Activated CD8-positive, alpha-beta memory T cell treated with anti-CD3 and anti-CD28 coated beads, Interleukin-2, amount 50 U/mL, for 48 hours (primary cell): Measurements from ENCODE around the gene ICAM2.
"Not testable (repeated sequence)": the region's sequence is repeated elsewhere in the genome, so short reads cannot be mapped to it uniquely, and the experiment has no call there.

ENCODE experiments used
- DNase-seq: peaks from one replicate; pipeline ENCODE4 v3.0.0-alpha.2; 2020

Gene ICAM2

DNA sequence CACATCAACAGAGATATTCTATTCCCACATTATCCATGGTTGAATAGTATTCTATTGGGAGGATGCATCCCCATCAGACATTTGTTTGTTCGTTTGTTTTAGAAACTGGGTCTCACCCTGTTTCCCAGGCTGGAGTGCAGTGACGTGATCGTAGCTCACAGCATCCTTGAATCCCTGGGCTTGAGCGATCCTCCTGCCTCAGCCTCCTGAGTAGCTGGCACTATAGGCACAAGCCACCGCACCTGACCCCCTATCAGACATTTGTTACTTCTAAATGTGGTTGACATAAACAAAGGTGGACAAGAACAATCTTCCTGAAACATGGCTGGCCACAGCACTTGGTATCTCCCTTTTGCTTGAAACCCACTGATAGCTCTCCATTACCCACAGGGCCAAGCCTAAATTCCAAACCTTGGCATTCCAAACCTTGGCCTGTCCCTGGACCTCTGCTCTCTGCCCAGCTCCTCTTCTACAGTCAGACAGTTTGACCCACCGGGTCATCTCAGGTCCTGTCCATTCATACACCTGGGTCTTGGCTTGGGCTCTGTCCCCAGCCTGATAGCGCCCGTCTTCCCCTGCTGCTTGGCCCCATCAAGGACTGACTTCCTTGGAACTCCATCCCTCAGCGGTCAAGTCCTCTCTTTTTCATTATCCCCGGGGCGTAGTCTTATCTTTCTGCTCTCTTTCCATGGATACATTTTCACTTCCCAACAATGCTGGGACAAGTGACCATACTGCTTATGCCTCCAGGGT is 23.8 kb downstream of the ICAM2 start:
- no peak for DNase-seq

DNA sequence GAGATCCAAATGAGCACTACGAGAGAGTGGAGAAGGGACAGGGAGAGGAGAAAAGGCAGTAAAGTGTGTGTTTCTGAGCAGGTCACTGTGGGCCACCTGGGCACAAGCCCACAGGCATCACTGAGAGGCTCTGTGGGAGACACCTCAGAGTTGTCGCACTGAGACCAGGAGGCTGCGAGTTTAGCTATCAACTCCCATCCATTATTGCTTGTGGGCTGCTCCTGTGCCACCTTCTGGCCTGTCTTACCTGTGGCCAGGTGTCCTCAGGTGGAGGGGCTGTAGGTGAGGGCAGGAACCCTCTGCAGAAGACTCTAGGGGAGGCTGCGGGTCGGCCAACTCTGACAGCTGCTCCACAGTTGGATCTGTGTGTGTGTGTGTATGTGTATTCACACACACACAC is 24.8 kb downstream of the ICAM2 start:
- DNase-seq: no peak

DNA sequence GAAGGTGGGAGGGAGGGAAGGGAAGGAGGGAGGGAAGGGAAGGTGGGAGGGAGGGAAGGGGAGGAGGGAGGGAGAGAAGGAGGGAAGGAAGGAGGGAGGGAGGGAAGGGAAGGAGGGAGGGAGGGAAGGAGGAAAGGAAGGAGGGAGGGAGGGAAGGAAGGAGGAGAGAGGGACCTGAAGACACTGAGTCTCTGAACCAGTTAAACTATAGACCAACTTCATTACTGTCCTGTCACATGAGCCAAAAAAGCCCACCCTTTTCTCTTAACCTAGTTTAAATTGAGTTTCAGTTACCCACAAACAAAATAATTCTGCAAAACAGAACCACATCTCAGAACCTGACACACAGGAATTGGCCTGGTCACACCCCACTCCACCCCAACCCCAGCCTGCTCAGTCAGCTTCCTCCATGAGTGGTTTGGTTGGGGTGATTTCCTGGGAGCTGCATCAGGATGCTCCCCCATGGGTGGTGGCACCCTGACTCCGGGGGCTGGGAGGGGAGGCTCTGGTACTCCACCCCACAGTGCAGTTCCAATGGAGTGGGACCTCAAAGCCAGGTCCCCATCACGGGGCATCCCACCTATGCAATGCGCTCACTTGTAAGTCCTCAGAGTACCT is 27.0 kb downstream of the ICAM2 start:
- DNase-seq: no peak

DNA sequence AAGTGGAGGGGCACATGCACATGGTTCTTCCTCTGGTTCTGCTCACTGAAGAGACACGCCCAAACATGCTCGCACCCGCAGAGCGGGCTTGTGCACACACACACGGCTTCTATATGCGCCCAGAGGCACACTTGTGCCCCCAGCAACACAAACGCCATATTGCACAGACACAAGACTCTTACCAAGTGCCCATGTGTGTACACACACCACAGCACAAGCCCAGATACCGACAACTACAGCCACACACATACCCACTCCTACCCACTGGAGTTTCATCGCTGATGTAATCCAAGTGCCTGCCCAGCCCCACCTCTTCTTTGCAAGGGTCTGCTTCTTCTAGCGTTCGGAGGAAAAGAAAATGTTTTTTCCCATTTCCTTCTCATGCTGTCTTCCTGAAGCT is 28.8 kb downstream of the ICAM2 start:
- DNase-seq: no peak

DNA sequence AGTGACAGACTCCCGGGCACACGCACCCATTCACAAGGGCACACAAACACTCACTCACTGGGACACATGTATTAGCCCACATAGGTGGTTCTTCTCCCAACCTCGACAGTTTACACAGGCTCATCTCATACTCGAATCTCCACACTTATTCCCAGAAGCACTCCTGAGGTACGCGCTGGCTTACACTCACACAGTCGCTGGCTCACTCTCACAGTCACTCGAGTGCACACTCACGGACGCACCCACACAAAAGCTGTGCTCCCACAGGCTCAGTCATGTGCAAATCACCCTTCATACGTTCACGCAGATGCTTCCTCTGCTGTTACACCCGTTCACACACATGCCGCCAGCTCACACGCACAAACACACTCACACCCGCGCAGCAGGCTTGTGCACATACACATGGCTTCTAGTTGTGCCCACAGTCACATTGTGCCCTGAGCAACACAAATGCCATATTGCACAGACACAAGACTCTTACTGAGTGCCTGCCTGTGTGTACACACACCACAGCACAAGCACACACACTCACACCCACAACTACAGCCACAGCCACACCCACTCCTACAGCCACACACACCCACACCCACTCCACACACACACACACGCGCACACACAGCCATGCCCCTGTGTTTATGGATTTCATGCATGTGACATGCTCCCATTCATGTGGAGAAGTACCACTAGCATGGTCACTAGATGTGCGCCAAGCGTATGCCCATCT is 30.6 kb downstream of the ICAM2 start:
- DNase-seq: no peak

DNA sequence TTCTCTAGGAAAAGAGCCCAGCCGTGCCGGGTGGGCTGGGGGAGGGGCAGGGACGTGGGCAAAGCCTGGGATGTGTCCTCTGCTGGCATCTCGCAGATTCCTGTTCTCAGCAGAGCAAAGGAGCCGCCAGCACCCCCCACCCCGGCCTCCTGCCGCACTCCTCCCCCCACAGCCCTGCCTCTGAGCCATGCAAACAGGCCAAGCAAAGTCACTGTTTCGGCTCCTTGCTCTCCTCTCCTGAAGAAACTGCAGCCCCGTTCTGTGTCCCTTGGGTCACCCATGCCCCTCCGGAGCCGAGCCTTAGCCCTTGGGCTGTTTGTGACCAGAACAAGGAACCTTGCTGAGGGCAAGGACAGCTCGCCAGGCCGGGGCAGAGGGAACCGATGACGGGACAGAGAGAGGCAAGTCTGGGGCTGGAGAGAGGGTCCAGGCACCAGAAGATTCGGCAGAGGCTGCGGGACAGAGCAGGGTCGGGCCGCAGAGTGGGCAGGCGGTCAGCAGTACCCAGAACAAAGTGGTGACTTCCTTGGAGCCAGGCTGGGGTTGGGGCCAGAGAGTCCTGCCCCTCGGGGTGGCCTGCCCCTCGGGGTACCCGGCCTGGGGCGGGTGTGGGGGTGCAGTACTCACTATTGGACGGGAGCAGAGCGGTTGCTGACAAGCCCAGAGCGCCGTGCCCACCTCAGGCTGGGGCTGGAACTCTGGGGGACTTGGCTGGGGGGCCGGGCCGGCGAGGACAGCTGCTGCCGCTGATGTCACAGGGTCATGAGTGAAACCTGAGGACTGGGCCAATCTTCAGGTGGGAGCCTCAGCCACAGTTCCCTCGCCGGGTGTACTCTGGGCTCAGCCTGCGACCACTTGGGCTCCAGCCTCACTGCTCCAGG is 31.5 kb downstream of the ICAM2 start:
- DNase-seq: no peak

DNA sequence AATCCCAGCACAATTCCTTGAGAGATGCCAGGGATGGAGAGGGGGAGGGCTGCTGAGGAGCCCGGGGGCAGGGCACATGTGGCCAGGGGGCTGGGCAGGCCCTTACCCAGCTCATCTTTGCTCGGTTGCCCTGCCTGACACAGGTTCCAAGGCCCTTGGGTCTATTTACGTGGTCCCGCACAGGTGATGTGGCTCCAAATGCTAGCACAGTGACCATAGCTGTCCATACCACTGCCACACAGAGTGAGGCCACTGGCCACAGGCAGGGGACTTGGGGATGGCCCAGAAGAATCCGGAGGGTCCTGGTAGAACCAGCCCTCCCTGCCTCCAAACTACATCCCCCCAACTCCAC is 32.3 kb downstream of the ICAM2 start:
- DNase-seq: no peak

DNA sequence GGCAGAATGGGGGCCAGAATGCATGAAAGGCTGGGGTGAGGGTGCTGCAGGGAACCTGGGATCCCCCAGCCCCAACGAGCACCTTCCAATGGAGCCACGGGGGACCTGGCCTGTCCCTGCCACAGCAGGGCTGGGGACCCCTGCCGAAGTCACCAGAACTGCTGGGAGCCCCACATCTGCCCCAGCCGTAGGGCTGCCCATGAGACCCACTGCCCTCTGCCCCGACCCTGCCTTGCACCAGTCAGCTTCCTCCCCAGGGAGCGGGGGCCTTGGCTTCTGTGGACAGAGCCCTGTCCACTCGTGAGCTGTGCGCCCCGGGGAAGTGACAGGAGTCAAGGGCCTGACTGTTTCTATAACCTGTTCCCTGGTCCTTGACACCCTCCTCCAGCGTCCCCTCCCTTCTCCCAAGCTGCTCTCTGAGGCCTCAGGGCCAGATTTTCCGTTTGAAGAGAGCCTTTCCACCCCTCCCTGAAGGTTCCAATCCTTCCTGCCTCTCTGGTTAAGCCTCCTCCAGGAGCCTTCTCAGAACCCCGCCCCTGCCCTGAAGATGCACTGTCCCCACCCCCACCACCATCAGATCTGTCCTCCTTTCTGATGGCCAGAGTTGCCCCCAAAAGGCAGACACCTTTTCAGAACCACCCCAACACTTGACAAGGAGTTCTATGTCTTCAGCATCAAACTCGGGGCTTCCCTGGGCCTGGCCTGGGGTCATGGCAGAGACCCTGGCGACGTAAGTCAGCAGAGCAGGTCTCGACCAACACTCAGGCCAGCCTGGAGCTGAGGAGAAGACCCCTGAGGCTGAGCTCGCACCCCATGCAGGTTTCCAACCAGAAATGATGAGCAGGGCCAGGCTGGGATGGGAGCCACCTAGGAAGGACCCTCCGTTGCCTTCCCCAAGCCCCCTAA is 33.0 kb downstream of the ICAM2 start:
- DNase-seq: no peak

DNA sequence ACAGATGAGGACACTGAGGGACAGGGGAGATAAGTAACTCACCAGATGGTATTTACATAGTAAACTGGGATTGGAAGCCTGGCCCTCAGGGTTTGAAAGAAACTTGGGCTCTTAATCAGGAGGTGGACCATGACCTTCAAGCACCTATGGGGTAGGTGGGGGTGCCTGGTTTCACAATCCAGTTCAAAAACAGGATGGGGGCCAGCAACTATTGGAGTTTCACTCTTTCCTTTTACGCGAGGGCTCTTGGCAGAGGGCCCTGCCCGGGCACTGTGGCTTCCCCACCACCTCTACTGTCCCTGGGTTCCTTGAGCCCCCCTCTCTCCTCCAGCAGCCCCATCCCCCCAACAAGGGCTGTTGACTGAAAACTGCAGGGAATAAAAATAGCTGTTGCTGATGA is 33.6 kb downstream of the ICAM2 start:
- DNase-seq: no peak

DNA sequence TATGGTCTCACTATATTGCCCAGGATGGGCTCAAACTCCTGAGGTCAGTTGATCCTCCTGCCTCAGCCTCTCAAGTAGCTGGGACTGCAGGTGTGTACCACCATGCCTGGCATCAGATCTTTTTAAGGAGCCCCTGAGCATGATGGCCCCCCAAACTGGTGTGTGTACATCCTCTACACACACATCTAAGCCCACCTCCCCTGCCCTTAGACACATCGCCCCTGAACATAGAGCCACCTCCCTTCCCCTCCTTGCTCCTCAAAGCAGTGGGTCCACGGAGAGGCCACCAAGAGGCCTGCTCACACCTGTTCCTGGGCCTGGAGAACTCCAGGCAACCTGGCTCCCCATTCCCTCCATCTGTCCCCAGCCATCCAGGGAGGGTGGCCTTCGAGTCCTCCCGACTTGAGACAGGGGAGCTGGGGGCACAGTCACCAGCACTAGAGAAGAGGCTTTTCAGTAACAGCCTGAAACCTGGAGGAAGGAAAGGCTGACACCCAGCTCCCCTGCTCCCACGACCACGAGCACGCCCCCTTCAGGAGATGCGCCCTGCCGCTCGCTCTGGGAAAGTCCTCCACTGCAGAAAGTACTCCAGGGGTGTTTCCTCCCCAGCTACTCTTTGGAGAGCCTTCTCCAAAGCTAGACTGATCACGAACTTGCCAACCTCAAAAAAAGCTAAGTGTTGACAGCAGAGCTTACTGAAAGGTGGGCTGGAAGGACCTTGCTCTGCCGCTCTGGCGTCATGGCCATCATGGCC is 34.9 kb downstream of the ICAM2 start:
- no peak for DNase-seq

DNA sequence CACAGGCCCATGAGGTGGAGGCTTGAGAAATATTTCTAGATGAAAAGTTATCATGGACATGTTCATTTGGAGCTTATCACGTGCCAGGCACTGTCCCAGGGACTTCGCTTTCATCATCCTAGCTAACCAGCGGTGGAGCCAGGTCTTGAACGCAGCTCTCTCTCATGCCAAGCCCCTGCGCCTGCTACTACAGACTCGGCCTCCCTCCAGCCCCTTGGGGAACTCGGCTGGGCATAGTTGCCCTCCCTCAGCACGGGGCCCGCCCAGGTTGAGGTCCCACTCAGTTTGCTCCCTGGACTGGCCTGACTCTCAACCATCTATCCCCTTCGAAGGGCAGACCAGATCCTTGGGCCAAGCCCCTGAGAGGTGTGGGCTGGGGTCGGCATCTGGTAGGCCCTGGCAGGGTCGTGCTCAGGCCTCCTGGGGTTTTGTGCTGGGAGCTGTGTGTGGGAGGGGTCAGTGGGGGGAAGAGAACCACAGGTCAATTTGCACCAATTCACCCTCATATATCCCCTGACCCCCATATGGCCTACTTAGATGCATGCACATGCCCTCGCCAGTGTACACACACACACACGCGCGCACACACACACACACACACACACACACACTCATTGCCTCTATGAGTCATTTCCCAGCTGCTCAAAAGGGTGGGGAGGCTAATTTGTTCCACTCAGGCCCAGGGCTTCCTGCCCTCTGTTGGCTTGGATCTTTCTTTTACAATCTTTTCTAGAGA is 35.6 kb downstream of the ICAM2 start:
- DNase-seq: no peak

DNA sequence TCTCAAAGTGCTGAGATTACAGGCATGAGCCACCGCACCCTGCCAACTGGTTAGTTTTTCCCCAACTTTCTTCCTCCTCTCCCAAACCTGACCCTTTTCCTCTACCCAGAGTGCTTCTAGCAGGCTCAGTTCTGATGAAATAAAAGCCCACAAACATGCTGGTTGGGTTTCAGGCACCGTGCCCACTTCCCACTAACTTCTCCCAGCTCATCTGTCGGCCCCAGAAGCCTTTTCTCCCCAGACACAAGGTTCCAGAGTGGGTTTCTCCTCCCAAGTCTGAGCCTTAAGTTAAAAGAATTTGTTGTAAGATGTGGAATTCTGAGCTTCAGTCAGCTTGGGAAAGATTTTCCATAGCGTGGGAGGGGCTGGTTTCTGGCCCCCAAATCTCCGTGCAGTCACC is 36.2 kb downstream of the ICAM2 start:
- DNase-seq: no peak

DNA sequence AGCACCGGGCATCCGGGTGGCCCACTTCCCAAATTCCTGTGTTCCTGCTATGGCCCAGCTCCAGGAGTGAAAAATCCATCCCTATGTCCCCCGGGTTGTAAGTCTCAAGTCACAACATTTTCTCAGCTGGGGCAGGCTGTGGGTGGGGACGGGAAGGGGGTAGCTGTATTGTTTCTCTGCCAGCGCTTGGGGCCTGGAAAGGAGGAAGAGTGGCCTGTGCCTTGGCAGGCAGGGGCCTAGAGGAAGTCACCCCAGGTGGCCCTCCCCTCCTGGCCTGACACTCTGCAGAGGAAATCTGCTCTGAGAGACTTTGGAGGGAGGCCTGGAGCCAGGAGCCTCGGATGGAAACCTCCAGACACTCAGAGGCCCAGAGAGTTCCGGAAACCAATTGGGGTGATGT is 37.1 kb downstream of the ICAM2 start:
- DNase-seq: no peak

DNA sequence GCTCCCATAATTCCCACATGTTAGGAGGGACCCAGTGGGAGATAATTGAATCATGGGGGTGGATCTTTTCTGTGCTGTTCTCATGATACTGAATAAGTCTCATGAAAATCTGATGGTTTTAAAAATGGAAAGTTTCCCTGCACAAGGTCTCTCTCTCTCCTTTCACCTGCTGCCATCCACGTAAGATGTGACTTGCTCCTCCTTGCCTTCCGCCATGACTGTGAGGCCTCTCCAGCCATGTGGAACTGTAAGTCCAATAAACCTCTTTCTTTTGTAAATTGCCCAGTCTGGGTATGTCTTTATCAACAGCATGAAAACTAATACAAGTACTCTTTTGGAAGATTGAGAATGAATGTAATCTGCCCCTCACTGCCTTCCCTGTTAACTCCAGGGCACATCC is 37.8 kb downstream of the ICAM2 start:
- DNase-seq: not testable (repeated sequence)

DNA sequence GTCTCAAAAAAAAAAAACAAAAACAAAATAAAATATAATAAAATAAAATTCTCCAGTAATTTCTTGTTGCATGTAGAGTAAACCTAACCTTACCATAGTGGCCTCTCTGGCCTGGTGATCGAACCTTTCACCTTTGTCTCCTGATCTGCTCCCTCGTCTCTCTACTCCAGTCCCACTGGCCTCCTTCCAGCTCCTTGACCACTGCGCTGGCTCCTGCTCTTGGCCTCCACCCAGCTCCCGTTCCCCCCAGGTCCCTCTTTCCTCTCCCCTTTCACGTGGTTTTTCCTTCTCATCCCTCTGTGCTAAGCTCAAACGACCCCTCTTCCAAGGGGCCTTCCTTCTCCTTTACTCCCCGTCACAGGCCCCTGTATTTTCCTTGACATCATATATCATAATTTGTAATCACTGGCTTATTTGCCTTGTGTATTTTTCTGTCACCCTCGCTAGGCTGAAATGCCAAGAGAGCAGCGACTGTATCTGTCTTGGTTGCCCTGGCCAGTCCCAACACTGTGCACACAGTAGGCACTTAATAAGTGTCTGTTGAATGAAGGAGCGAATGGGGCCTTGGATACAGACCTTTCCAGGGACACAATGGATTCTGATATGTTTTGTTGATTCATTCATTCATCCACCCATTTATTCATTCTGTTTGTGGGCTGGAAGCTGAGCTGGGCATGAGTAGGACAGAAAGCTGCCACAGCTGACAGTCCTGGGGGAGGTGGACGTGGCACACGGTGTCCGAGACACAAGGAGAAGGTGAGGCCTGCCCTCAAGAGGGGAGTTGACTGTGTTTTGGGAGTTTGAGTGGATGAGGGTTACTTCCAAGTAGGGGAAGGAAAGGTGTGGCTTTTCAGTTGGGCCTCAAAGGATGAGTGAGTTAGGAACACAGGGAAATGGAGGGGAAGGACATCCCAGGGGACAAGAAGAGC is 41.9 kb downstream of the ICAM2 start:
- no peak for DNase-seq

DNA sequence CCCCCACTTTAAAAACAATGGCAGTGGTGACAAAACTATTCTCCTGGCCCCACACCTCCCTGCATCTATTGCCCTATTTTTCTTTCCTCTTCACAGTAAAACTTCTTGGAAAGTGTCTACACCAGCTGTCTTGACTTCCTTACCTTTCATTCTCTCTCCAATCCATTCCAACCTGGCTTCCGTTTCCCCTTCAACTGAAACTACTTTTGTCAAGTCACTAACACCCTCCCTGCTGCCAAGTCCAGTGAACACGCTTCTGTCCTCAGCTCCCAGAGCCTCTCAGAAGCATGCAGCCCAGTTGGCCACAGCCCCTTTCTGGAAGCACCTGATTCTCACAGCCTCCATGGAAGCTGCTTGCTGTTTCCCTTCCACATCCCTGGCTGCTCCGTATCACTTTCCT is 43.7 kb downstream of the ICAM2 start:
- no peak for DNase-seq

DNA sequence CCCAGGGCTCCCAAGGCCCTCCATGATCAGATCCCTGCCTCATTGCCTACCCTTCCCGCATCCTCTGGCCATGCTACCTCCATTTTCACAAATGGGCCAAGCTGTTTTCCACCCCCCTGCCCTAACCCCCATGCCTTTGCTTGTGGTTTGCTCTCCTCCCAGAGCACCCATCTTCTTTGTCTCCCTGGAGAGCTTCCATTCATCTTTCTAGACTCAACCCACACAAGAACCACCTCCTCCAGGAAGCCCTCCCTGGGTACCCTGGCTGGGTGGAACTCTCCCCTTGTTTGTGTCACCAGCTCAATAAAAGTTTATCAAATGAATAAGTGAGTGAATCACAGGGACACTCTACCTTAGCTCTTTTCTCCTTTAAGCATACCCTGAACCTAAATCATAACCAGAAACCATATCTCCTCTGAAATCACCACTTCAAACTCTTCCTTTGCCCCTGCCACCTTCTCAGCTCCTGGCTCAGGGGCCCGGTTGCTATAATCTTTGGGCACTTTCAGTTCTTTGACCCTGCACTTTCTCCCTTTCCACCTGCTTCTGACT is 44.8 kb downstream of the ICAM2 start:
- no peak for DNase-seq

DNA sequence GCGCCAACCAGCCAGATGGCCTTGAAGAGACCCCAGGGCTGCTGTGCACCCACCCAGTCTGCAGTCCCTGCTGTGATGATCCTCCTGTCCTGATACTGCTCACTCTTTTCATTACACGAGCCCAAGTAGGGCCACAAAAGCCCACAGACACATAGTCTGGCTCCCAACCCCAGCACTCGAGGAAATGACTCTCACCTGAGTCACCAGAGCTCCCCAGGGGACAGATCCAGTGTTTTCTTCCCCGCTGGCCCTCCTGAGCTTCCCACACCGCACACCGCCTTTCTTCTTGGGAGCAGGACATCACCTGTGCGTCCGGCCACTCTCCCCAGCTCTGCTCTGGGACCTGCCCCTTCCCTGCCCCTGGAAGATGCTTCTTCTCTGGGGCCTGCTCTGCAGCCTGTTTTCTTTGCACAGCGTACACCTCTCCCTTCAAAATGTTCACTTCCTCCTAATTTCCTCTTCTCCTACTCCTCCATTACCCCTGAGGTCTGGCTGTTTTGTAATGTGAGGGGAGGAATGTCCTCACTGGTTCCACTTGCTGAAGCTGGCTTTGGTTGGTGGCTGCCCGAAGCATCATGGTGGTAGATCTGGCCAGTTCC is 45.7 kb downstream of the ICAM2 start:
- no peak for DNase-seq
